ENCODE data around the gene DPH7. TPM values are rescaled to one million over a fixed set of nuclear protein-coding genes. Genes with fewer than 3 reads are reported as not detected.

Gene DPH7
- total and polyA plus RNA-seq, 4 donors = 7.9 to 18.9 (median 12.3) TPM

DNA sequence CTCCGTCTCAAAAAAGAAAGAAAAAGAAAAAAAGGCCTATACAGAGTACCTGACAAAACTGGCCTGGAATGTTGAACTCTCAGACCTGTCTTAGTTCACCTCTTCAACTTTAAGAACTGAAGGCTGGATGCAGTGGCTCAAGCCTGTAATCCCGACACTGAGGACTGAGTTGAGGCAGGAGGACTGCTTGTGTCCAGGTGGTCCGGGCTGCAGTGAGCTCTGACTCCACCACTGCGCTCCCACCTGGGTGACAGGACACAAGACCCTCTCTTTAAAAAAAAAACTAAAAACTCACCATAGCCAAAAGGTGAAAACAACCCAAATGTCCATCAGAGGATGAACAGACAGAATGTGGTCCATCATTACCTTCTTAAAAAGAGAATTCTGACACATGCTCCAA is 20.6 kb downstream of the DPH7 start:
- DNase-seq (ENCODE audit: low spot score) = no peak
- Histone ChIP-seq H3K4me3 (ENCODE audit: low read depth in 1 of 3, low read length in 3 of 3) (no peak overlapping the region), H3K9me3 (ENCODE audit: control insufficient read depth in 4 of 4, low read length in 3 of 4) (no peaks in the 10 kb centered on the region), H3K27ac (ENCODE audit: low read depth in 1 of 2, low read length in 2 of 2) (no peak overlapping the region), H3K27me3 (ENCODE audit: control insufficient read depth in 4 of 4, insufficient read depth in 4 of 4, low read length in 3 of 4) (no peaks in the 10 kb centered on the region), H3K9ac (ENCODE audit: low read depth in 1 of 2, low read length in 2 of 2) (no peak overlapping the region), H3K4me1 (ENCODE audit: control insufficient read depth in 4 of 4, insufficient read depth in 4 of 4, low read length in 3 of 4) (peaks cover 3 to 22% (median 7%) of the 10 kb centered on the region in 4 donors), H3K36me3 (ENCODE audit: control insufficient read depth in 4 of 4, insufficient read depth in 3 of 4, low read depth in 1 of 4, low read length in 3 of 4) (peaks cover 5 to 28% (median 10%) of the 10 kb centered on the region in 4 donors)
- WGBS = 98% methylated on average over 4 of the region's 4 CpGs
- TF ChIP-seq HNF4A (conservative IDR thresholded peaks at IDR 0.05) = no peak

GRCh38 chr9:137556069-137556838 is 22.5 kb downstream of the DPH7 start:
- Histone ChIP-seq H3K27ac (ENCODE audit: low read depth in 1 of 2, low read length in 2 of 2) (no peak overlapping the region), H3K36me3 (ENCODE audit: control insufficient read depth in 4 of 4, insufficient read depth in 3 of 4, low read depth in 1 of 4, low read length in 3 of 4) (peaks cover 2 to 29% (median 10%) of the 10 kb centered on the region in 4 donors), H3K4me1 (ENCODE audit: control insufficient read depth in 4 of 4, insufficient read depth in 4 of 4, low read length in 3 of 4) (peaks cover 6 to 31% (median 16%) of the 10 kb centered on the region in 4 donors), H3K4me3 (ENCODE audit: low read depth in 1 of 3, low read length in 3 of 3) (no peak overlapping the region), H3K9me3 (ENCODE audit: control insufficient read depth in 4 of 4, low read length in 3 of 4) (no peaks in the 10 kb centered on the region), H3K9ac (ENCODE audit: low read depth in 1 of 2, low read length in 2 of 2) (no peak overlapping the region), H3K27me3 (ENCODE audit: control insufficient read depth in 4 of 4, insufficient read depth in 4 of 4, low read length in 3 of 4) (no peaks in the 10 kb centered on the region)
- TF ChIP-seq, protein P1, sequence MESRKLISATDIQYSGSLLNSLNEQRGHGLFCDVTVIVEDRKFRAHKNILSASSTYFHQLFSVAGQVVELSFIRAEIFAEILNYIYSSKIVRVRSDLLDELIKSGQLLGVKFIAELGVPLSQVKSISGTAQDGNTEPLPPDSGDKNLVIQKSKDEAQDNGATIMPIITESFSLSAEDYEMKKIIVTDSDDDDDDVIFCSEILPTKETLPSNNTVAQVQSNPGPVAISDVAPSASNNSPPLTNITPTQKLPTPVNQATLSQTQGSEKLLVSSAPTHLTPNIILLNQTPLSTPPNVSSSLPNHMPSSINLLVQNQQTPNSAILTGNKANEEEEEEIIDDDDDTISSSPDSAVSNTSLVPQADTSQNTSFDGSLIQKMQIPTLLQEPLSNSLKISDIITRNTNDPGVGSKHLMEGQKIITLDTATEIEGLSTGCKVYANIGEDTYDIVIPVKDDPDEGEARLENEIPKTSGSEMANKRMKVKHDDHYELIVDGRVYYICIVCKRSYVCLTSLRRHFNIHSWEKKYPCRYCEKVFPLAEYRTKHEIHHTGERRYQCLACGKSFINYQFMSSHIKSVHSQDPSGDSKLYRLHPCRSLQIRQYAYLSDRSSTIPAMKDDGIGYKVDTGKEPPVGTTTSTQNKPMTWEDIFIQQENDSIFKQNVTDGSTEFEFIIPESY (IDR thresholded peaks at IDR 0.05) = no peak
- TF ChIP-seq FOXA2 (IDR thresholded peaks at IDR 0.05) = no peak
- TF ChIP-seq, protein P2, sequence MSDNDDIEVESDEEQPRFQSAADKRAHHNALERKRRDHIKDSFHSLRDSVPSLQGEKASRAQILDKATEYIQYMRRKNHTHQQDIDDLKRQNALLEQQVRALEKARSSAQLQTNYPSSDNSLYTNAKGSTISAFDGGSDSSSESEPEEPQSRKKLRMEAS (IDR thresholded peaks at IDR 0.05) = no peak
- no peak for TF ChIP-seq FOXA1 (IDR thresholded peaks at IDR 0.05)
- TF ChIP-seq HNF4G (IDR thresholded peaks at IDR 0.05) = no peak
- TF ChIP-seq SP1 (IDR thresholded peaks at IDR 0.05) = no peak
- TF ChIP-seq NR2F2 (IDR thresholded peaks at IDR 0.05) = no peak
- no peak for TF ChIP-seq RXRA (IDR thresholded peaks at IDR 0.05)
- TF ChIP-seq GABPA (IDR thresholded peaks at IDR 0.05 in 1 of 2, conservative IDR thresholded peaks at IDR 0.05 in 1 of 2) = no peak
- TF ChIP-seq HNF4A (conservative IDR thresholded peaks at IDR 0.05) = no peak
- TF ChIP-seq, protein P3, sequence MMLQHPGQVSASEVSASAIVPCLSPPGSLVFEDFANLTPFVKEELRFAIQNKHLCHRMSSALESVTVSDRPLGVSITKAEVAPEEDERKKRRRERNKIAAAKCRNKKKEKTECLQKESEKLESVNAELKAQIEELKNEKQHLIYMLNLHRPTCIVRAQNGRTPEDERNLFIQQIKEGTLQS (IDR thresholded peaks at IDR 0.05) = no peak
- no peak for TF ChIP-seq TAF1 (conservative IDR thresholded peaks at IDR 0.05)
- no peak for TF ChIP-seq YY1 (IDR thresholded peaks at IDR 0.05)
- TF ChIP-seq EGR1 (IDR thresholded peaks at IDR 0.05; ENCODE audit: low read depth in 2 of 2) = no peak
- no peak for TF ChIP-seq REST (IDR thresholded peaks at IDR 0.05)
- no peak for TF ChIP-seq JUND (IDR thresholded peaks at IDR 0.05)
- TF ChIP-seq RAD21 (IDR thresholded peaks at IDR 0.05) = no peak
- 88% methylated on average over 24 of the region's 24 CpGs for WGBS
- DNase-seq (ENCODE audit: low spot score) = no peak

Measured in liver (tissue), 9 donors.